GM21717 (cell line): ENCODE measurements around the gene ANO6.
"Not testable (repeated sequence)": the region's sequence is repeated elsewhere in the genome, so short reads cannot be mapped to it uniquely, and the experiment has no call there.

ENCODE experiments used
- ATAC-seq: cut with Tn5 transposase; IDR thresholded peaks from one replicate; pipeline ENCODE4 v1.9.1; 2021; ENCODE audit warnings: mild to moderate bottlenecking, moderate library complexity; ENCODE audit not compliant: unreplicated experiment

Gene ANO6

DNA sequence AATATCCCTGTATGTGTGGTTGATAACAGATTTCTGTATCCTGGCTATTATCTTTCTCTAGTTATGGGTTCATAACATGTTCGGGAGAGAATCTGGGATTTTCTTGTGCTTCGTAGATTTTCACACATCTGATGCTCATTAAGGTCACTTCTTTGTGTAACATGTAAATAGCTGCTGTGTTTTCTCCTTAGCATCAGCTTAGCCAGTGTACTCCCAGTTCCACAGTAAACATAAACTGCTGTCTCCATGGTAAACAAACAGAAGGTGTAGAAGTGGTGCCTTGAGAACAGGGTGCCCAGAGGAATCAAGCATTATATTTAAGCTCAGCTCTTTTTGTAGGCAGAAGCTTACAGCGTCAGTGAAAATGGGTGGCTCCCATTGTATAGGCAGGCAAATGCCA, 88.0 kb downstream of the ANO6 start:
- no peak for ATAC-seq

DNA sequence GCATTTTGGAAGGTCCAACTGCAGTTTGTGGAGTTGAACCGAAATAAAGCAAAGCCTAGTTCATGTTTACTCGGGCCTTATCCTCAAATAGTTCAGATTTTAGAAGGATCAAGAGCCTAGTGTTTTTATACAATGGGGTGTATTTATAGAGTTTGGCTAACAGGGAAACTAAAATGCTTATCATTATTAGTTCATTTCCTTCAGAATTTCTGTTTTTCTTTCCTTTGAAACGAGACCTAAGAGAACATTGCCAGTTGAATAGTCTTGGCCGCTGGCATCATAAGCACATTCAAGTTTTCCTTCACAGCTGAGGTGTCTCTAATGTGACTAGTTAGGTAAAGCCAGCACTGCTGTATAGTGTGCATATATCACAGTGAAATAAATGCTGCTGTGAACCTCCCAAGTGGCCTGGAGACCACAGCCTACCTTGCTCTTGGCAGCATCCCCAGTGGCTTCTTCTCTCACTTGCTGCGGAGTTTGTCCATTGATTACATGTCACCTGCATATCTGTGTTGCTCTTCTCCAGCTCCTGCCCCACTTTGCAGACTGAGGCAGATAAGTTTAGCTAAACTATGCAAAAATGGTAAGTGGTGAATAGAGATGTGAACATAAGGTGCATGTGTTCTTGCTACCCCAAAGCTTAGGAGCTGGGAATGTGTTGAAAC, 88.8 kb downstream of the ANO6 start:
- ATAC-seq = no peak

DNA sequence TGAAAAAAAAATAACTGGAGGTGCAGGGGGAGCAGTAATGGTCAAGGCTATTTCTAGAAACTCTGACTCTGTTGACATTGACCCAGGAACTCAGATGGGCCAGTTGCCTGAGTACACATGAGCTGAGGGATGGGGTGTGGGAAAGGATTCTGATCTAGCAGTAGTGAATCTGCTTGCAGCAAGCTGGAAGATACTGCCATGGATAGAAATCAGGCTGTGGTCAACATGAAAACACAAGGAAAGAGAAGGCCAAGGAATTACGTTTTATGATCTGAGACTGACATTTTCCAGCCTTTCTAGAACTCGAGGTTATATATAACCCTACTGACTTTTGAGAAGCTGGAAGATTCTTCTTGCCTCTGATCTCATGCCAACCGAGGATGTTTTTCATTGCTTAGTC, 90.0 kb downstream of the ANO6 start:
- no peak for ATAC-seq

DNA sequence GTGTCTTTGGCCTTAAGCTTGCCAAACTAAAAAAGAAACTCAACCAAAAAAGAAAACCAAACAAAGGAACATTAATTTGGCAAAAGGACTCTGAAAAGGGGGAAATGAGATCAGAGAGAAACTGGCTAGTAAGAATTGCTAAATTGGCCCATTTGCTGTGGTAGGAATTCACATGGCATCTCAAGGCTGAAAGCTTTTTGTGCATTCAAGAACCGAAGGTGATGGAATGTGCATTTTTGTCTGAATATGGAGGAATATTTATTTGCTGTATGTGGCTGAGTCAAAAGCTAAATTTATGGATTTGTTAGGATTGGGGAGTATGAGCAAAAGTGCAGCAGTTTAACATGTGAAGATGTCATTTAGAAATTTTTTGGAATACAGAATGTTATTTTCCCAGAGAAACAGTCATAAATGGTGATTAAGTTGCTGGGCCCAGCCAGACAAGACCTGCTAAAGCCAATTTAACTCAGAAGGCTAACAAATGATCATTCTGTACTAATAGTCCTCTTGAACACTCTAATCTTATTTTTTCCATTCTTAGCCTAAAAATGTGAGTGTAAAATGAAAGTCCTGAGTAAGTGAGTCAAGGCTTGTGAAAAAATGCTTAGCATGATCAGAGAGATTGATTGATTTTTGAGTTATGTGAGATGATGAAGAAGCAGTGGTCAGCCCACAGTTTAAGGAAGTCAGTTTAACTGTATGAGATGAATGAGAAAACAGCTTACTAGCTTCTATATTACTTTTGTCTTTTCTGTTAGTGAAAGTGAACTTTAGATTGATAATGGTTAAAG, 94.1 kb downstream of the ANO6 start:
- ATAC-seq = no peak

DNA sequence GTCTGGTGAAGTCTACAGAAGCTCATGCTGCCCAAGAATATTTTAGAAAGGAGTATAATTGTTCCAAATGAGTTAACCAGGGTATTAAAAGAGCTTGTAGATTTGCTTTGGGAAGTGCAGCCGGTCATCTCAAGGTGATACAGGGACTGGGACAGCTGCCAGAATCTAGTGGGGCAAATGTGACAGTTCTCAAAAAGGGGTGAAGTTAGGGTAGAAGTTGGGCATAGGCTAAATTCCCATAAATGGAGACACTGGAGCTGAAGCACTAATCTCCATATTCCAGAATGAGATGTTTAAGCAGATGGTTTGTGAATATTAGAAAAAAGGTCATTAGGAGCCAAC, 94.7 kb downstream of the ANO6 start:
- ATAC-seq = no peak

DNA sequence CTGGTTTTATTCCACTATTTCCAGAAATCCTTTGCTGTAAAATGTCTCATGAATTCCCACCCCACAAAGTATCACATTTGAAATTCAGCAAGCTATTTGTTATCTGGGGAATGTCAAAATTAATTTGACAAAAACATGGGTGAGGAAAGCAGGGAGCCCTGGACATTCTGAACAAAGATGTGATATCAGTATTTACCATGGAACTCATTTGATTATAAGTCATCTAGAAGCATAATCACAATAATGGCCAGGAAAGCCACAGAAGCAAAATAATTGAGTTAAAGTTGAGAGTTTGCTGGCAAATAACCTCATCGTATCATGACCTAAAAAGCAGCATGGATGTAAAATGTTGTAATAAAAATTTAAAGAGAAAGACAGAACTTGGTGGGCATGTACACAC, 96.1 kb downstream of the ANO6 start:
- ATAC-seq = no peak

DNA sequence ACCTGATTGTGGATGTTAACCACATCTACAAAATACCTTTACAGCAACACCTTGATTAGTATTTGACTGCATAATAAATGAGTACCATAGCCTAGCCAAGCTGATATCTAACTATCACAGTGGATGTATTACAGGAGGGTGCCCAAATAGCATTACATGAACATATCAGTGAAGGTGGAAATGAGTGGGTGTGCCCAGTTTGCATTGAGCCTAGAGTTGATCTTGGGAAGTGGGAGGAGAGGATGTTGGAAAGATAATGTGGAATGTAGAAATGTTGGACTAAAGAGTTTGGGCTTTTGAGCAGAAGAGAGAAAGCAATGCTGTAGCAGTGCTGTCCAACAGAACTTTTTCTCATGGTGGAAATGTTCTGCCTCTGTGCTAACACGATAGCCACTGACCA, 98.9 kb downstream of the ANO6 start:
- ATAC-seq = no peak

DNA sequence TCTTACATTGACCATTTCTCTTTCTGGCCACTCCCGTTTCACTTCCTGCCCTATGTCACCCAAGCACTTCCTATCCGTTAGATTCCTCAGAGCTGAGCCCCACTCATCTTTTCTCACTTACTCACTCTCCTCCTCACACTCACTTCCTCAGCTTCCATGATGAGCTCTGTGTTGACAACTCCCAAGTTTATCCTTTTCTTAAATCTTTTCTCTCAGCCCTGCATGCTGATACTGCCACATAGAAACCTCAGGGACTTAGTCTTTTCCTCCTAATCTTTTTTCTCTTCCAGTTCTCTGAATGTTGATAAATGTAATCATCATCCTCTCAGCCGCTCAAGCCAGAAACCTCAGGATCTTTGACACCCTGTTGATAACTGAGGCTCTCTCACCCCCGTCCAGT, 99.6 kb downstream of the ANO6 start:
- no peak for ATAC-seq

DNA sequence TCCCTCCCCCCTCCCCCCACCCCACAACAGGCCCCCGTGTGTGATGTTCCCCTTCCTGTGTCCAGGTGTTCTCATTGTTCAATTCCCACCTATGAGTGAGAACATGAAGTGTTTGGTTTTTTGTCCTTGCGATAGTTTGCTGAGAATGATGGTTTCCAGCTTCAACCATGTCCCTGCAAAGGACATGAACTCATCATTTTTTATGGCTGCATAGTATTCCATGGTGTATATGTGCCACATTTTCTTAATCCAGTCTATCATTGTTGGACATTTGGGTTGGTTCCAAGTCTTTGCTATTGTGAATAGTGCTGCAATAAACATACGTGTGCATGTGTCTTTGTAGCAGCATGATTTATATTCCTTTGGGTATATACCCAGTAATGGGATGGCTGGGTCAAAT, 101.4 kb downstream of the ANO6 start:
- ATAC-seq = not testable (repeated sequence)

DNA sequence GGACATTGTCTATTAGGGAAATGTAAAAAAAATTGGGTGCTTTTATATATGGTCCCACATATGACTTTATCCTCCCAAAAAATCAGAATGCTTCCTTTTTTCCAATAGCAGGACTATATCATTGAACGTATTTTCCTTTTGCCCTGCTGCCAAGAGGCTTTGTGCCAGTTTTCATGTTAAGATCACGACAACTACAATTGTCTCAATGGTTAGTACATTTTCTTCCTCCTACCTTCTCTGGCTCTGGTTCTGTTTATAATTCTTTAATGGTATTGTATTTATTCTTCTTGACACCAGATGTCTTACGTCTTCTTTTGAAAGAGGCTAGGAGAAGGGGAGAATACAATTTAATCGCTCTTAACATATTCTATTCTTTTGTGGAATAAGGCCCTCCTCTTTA, 106.9 kb downstream of the ANO6 start:
- ATAC-seq = no peak

DNA sequence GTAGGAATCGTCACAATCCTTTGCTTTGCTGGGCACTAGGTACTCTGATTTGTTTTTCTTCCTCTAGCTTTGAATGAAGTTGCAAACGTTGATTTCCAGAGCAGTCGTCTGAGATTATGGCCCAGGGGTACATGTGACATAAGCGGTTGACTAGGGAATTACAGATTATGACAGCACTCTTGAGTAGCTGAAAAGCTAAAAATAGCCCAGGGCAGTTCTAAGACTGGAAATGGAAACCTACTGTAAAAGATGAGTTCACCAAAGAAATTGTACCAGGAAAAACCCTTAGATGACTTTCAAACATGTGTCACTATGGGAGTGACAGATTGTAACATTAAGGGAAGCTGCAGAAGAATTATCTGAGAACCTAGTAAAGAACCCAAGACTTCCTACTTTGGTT, 108.5 kb downstream of the ANO6 start:
- no peak for ATAC-seq

DNA sequence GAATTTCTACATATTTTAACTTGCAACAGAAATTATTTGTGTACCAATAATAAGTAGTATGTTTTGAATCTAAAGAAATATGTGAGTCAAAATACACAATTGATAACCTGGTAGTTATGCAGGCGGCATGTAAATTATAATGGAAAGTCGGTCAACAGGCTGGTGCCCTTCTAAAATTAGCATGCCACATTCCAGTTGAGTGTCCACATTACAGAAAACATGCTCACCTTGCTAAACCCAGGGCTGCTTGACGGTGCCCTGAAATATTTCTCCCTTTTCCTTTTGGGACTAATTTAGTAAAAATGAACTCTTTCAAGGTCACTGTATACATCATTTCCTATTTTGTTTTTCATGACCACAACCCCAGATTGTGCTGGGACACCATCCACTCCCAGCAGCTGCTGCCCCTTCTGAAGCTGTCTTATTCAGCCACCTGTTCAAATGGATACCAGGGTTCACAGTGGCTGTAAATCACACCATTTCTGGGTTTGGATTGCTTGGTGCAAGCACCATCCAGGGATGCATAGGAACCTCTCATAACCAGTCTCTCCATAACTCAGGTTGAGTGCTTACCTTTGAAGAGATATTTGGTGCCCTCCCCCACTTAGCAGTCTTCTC, 110.6 kb downstream of the ANO6 start:
- no peak for ATAC-seq

DNA sequence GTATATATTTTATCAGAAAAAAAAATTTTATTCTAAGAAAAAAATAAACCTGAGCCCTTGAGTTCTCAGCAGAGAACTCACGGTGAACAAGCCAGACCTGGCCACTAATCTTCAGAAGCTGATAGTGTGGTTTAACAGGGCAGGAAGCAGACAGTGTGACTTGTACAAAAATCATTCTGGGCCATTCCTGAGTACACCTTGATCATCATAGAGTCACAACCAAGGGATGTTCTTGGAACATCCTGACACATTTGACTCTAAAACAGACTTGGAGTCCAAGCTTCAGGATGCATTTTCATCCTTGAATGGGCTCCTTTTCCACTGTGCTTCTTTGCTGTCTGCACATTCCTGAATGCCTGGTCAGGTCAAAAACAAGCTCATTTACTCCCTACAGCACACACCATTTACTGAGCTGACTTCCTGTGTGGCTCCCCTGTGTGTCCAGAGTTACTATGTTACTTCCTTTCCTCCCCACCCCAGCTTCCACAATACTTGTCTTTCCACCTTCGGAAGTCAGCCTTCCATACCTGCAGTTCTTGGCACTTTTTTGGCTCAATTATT, 112.0 kb downstream of the ANO6 start:
- no peak for ATAC-seq

DNA sequence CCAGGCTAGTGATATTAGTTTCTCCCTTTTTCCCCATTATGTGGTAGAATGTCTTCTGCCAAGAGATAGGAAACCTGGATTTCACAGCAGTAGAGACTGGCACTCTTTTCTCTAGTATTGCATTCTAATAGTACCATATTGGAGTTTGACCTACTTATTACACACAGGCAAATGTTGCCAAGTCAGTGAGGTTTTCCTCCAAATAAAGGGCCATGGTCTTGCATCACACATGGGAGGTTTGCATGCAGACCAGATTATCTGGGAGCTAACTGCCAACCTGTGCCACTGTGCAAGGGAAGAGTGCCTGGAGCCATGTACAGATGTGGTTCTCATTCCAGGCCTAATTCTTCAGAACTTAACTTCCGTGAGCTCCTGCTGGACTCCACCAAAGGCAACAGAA, 113.3 kb downstream of the ANO6 start:
- ATAC-seq = no peak

DNA sequence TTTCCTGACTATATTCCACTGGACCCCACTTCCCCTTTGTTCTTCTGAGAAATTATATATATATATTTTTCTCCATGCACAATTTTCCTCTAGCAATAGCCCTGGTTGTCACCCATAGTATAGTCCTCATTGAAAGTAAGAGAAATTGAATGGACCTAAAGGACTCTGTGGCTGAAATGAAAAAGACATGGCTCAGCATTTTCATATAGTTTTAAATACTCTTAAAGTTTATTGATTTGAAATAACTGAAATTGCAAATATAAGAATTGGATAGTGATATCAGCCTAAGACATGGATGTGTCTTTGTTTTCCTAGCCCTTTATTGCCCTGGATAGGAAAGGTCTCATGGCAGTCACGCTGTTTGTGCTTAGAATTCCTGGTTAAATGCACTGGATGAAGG, 113.8 kb downstream of the ANO6 start:
- no peak for ATAC-seq

DNA sequence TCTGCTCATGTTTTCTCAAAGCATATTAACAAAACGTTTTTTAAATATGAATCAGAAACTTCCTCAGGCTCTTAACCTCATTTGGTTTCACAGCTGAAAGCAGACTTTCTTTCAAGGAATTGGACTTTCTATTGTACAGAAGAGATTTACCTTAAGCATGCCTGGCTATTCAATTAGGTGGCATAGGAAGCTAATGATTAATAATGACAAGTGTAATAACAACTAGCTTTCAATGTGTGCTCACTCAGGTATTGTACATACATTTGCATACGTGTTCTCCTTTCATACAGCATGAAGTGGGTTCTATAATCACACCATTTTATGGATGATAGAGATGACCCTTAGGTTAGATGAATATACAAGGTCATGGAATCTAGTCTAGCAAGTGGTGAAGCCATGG, 115.7 kb downstream of the ANO6 start:
- ATAC-seq = no peak

DNA sequence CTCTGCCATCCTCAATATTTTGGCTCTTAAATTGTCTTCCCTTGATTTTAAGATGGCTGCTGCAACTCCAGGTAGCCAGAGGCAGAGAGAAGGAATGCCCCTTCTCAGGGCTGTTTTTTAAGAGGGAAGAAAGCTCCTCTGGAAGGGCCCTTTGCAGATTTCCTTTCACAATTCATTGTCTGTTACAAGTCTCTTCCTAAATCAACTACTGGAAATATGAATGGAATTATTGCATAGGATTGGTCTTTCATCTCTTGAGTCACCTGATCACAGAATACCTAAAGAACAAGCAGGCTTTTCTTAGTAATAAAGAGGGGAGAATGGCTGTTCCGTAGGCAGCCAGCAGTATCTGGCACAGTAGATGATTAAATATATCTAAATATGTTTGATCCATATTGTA, 118.5 kb downstream of the ANO6 start:
- no peak for ATAC-seq

DNA sequence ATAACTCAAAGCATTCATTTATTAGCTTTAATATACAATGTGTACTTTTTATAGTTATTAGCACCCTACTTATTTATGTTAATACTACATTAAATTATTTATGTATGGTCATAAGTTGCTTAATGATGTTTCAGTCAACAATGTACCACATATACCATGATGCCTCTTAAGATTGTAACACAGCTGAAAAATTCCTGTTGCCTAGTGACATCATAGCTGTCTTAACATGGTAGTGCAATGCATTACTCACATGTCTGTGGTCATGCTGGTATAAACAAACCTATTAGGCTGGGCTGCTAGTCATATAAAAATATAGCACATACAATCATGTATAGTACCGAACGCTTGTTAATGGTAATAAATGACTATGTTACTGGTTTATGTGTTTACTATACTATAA, 120.4 kb downstream of the ANO6 start:
- no peak for ATAC-seq

DNA sequence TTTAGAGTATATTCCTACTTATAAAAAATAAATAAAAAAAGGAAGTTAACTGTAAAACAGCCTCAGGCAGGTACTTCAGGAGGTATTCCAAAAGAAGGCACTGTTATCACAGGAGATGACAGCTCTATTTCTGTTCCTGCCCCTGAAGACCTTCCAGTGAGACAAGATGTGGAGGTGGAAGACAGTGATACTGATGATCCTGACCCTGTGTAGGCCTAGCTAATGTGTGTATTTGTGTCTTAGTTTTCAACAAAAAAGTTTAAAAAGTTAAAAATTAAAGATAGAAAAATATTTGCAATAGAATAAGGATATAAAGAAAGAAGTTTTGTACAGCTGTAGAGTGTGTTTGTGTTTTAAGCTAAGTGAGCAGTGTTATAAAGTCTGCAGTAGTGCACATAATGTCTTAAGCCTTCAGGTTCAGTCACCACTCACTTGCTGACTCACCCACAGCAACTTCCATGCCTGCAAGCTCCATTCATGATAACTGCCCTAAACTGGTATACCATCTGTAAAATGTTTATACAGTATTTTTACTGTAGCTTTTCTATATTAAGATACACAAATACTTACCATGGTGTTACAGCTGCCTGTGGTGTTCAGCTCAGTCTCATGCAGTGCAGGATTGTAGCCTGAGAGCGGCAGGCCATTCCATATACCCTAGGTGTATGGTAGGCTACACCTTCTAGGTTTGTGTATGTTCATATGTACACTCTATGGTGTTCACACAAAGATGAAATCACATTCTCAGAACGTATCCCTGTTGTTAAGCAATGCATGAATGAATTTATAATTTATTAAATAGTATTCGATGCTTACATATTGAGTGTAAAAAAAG, 121.1 kb downstream of the ANO6 start:
- ATAC-seq = no peak

DNA sequence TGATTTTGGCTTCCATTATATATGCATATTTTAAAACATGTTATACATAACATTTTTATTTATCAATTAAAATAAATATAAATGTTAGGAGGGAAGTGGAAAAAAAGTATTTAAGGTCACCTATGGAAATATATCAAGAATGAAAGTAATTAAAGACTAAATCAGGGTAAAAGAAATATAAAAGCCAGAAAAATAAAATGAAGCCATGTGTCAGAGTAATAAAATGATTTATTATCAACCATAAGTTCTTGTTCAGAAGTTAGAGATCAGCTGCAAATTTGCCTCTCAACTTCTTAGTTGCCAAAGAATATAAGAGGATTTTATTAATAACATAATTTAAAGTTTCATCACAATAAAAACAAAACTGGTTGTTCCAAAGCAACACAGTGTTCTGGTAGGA, 121.9 kb downstream of the ANO6 start:
- no peak for ATAC-seq

DNA sequence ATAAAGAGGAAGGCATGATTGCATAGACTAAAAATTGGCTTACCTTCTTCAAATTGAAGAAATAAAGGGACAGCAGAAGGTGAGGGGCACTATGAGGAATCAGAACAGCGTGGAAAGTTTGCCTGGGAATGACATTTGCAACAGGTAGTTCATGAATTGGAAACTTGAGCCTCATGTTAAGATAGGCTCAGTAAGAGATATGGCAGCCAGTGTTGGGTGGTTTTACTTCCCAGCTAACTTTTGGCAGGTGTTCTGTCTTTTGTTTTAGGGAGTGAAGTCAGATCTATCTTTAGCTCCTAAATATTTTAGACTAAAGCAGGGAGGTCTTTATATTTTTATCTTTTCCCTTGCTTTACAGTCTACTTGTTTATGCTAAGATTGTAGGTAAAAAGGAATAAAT, 122.4 kb downstream of the ANO6 start:
- ATAC-seq = no peak
